Measurements from ENCODE around the gene CD5L.

The CD5L gene

GRCh38 chr1:157841708-157842107 is at the start of gene CD5L:
Gene CD5L, minus strand, starts transcription at chr1:157841808. Its CDS starts 107 bp downstream, at chr1:157841701.
- no peak for DNase-seq

- no peak for DNase-seq
Observed at GRCh38 chr1:157882580-157882979, 41.0 kb upstream of the CD5L start.

- DNase-seq: no peak
Observed at GRCh38 chr1:157880621-157881020, 39.0 kb upstream of the CD5L start.

GRCh38 chr1:157878059-157878458 is 36.5 kb upstream of the CD5L start:
- DNase-seq: peak; percentile 75

GRCh38 chr1:157870490-157870889 is 28.9 kb upstream of the CD5L start:
- no peak for DNase-seq

DNA sequence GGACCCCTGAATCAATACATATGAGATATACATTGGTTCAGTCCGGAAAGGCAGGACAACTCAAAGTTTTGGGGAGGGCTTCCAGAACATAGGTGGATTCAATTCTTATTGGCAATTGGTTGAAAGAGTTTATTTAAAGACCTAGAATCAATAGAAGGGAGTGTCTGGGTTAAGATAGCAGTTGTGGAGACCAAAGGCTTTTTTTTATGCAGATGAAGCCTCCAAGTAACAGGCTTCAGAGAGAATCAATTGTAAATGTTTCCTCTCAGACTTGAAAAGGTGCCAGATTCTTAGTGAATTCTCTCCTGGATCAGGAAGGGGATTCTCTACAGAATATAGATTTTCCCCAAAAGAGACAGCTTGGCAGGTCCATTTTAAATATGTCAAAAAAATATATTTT is 27.0 kb upstream of the CD5L start:
- DNase-seq: no peak

DNA sequence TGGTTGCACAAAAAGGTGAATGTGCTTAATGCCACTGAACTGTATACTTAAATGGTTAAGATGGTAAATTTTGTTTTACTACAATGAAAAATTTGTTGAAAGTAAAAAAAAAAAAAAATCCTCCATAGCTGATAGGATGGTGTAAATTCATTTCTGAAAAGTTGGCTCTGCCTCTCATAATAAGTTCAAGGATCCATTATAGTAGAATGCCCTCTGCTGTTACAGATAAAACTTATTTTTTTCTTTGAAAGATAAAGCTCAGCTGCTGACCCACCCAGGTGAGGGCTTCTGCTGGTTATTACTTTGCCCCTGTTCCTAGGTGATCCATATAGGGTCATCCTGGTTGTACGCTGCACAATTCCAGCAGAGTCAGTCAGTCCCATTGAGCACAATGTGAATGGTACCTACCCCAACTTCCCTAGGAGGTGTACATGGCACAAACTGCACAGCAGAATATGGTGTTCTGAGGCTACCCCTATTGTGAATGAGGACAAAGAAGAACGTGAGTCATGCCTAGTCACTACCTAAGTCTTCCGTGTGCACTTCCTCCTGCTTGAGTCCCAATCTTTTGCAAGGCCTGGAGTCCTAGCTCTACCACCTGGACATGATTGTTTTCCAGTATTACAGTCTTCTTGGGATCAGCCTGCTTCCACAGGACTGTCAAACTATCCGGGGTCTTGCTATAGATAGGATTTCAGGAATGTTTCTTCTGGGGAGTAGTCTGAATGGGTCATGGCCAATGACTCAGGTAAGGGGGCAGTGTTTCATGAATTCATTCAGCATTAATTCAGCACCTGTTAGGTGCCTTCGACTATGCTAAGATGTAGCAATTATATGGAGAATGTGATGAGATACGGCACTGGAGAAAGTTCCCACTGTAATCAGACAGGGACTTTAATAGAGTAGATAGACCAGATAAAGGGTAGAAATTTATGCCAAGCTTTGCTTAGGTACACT is 20.8 kb upstream of the CD5L start:
- no peak for DNase-seq

GRCh38 chr1:157856538-157856937 is 14.9 kb upstream of the CD5L start:
- no peak for DNase-seq

DNA sequence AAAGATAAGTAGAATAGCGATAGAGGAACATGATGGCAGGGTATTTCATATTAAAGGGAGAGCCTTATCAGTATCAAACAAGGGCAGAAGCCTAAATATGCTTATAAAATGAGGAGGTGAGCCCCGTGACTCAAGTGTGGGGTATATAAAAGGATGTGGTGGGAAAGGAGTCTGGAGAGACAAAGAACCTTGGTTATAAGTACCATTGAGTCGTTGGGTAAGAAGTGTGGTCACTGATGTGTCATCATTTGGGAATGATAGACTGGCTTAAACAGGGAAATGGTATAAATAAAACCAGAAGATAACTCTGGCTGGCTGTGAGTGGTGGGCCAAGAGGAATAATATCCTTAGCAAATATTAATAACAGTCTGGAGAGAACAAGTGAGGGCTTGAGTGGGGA is 10.9 kb upstream of the CD5L start:
- DNase-seq: no peak

DNA sequence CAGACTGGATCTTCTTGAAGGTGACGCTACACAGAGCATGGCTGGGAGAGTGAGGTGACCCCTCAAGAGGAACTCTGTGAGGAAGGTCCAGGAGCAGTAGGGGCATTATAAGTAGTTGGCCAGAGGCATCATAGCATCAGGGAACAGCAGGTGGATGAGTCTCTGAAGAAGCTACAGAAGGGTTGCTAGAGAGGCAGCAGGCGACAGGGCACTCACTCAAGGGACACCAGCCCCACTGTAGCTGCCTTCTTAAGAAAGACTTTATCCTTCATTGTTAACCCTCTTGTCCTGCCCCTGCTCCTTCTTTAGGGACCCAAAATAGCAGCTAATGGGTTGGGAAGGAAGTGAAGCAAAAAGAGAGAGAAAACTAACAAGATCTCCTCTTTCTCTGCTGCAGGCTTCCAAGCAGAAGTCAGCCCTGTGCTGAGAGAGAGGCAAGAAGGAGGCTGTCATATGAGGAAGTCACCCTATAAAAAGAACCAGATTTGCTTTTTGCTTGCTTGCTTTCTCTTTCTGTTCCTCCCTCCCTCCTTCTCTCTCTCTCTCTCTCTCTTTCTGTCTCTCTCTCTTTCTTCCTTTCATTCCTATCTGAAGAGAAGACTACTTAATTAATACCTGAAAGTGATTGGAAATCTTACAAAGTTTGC is 7.7 kb upstream of the CD5L start:
- no peak for DNase-seq

GRCh38 chr1:157844089-157844830 is 2.7 kb upstream of the CD5L start:
- DNase-seq: no peak

DNA sequence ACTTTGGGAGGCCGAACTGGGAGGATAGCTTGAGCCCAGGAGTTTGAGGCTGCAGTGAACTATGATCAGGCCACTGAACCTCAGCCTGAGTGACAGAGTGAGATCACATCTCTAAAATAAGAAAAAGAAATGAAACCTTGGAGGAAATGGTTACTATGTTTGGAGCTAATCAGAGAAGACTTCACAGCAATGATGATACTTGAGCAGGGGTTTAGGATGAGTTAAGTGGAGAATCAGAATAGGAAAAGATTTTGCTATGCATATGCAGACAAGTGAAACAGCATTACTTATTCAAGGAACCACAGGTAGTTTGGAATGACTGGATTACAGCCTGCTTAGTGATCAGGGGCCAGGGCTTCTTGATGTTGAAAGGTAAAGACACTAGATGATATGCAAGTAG is 1.3 kb upstream of the CD5L start:
- no peak for DNase-seq

DNA sequence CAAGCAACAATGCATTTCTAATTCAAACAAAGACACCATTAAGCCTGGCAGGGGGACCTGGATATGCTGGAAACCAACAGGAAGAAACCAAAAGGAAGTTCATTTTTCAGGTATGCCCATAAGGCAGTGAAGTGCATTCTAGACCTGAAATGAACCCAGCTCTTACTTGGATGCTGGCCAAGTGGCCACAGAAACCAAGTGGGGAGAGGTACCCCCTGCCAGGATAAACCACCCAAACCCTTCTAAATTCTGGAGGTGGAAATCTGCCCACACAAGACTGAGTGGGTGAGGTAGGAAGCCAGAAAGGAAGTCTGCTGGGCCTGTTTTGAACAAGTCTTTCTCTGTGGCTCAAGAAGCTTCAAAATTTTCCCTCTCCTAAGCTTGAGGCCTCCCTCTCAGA is 2.6 kb downstream of the CD5L start:
- no peak for DNase-seq

GRCh38 chr1:157834430-157834829 is 7.2 kb downstream of the CD5L start:
- DNase-seq: peak; percentile 8

- DNase-seq: no peak
Observed at GRCh38 chr1:157833145-157833544, 8.5 kb downstream of the CD5L start.

DNA sequence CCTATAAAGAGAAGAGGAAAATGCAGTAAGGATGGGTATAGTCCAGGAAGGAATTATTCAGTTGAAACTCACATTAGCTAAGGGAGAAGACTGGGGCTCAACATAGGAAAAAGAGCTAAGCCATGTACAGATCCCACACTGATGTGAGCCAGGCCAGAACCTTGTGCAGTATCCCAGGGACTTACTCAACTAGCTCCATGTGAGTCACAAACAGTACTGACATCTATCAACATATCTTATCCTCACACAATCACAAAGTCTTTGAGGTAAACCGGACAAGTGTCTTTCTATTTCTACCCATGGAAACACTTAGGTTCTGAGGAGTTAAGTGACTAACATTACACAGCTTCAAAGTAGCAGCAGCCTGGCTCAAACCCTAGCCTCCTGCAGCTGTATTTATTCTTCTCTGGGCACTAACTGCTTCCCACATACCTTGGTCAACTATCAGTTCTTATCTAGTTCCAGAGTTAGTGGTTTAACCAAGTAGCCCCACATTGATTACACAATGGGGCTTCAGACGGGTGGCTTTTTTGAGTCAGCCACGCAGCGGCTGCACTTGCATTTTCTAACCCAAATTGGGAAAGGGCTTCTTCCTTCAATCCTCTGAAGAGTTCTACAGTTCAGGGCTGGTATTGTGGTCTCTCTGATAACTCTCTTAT is 9.5 kb downstream of the CD5L start:
- DNase-seq: no peak

DNA sequence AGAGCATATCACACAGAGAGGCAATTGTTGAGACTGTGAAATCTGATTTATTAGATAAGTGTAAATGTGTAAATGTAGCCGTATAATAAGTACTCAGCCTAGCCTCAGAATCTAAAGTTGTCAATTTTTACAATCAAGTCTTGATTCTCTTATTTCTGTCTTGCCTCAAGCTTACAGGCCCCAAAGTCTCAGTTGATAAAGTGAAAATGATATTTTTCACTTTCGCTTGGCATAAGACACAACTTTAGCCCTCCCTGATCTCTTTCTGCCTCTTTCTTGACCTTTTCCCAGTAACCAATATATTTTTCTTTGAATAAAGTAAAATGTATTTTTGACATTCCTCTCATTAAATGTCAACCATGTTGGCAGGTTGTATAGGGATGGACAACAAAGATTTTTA is 10.7 kb downstream of the CD5L start:
- DNase-seq: no peak

- no peak for DNase-seq
Observed at GRCh38 chr1:157829711-157830110, 11.9 kb downstream of the CD5L start.

GRCh38 chr1:157829210-157829609 is 12.4 kb downstream of the CD5L start:
- no peak for DNase-seq

- DNase-seq: no peak
Observed at GRCh38 chr1:157820299-157820698, 21.3 kb downstream of the CD5L start.

- DNase-seq: no peak
Observed at GRCh38 chr1:157819896-157820295, 21.7 kb downstream of the CD5L start, which contains the start of gene FCRL1. Gene FCRL1, minus strand, starts transcription at chr1:157820120. Its CDS starts 83 bp downstream, at chr1:157820037.

- DNase-seq: no peak
Observed at GRCh38 chr1:157819215-157819614, 22.4 kb downstream of the CD5L start.

- no peak for DNase-seq
Observed at GRCh38 chr1:157813269-157813668, 28.3 kb downstream of the CD5L start.

Measured in NCI-H82 (cell line).